ENCODE results near the gene HOXD1. TPM values are rescaled to one million over a fixed set of nuclear protein-coding genes. Genes with fewer than 3 reads are reported as not detected.

Gene HOXD1
- total and polyA plus RNA-seq, 11 donors, result 0.08 to 0.51 (median 0.19) TPM; not detected in 6

- peaks cover 0 to 44% (median 18%) of the 10 kb centered on the region in 12 donors for H3K4me1 ChIP-seq
- peaks cover 72 to 100% (median 100%) of the 10 kb centered on the region in 9 donors for H3K27me3 ChIP-seq
- intact Hi-C loops (cut with DNase I), result no loop called here
- no peaks in the 10 kb centered on the region for H3K9me3 ChIP-seq
- H3K36me3 ChIP-seq, result no peaks in the 10 kb centered on the region
- TF ChIP-seq POLR2A (IDR thresholded peaks at IDR 0.05), result no peak
- TF ChIP-seq, protein P1, sequence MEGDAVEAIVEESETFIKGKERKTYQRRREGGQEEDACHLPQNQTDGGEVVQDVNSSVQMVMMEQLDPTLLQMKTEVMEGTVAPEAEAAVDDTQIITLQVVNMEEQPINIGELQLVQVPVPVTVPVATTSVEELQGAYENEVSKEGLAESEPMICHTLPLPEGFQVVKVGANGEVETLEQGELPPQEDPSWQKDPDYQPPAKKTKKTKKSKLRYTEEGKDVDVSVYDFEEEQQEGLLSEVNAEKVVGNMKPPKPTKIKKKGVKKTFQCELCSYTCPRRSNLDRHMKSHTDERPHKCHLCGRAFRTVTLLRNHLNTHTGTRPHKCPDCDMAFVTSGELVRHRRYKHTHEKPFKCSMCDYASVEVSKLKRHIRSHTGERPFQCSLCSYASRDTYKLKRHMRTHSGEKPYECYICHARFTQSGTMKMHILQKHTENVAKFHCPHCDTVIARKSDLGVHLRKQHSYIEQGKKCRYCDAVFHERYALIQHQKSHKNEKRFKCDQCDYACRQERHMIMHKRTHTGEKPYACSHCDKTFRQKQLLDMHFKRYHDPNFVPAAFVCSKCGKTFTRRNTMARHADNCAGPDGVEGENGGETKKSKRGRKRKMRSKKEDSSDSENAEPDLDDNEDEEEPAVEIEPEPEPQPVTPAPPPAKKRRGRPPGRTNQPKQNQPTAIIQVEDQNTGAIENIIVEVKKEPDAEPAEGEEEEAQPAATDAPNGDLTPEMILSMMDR (IDR thresholded peaks at IDR 0.05), result no peak
- no peak for DNase-seq
- no peak for ATAC-seq
- 12 to 37% (median 25%) methylated on average over 22 of the region's 22 CpGs for WGBS, 4 donors
- no peak overlapping the region for H3K27ac ChIP-seq
- H3K4me3 ChIP-seq, result peak overlapping the region in 2 of 12 donors; percentile 24 to 32
These were observed 27.3 kb upstream of the HOXD1 start for GRCh38 chr2:176160986-176161824.

DNA sequence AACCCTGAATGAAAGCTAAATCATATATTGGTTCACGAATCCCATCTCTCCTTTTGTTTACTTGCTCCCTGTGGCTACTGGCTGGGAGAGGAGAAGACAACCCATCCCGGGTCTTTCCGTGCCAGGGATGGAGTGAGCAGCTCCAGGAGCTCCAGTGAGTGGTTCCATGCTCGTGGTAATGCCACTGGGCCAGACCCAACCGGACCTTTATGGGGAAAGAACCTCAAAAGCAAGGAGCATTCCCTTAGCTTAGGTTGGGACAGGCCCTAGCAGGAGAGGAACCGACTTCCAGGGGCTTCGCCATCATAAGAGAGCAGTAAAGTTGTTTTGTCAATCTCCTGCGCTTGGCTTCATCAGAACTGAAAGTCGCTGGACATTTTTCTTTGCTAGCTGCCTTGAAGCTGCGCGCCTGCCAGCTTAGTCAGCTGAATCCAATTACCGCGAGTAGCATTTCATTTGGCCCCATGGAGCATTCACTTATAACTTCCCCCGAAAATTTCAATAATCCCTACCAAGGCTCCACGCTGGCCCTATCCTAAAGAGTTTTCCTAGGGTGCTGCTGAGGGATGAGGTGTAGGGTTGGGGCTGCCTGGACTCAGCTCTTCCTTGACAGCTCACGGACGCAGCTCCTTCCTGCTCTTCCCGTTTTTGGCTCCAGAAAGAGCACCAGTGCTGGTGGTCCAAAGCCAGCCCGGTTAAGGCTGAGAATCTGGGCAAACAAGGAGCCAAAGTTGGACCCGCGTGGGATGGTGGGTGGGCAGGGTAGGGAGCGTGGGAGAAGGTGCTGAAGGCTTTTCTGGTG, 26.4 kb upstream of the HOXD1 start:
- 5 to 36% (median 20%) methylated on average over 21 to 22 of the region's 22 CpGs for WGBS, 4 donors
- Histone ChIP-seq H3K9me3 (no peaks in the 10 kb centered on the region), H3K4me3 (no peak overlapping the region), H3K27me3 (peaks cover 66 to 100% (median 97%) of the 10 kb centered on the region in 9 donors), H3K4me1 (peaks cover 0 to 40% (median 16%) of the 10 kb centered on the region in 12 donors), H3K36me3 (no peaks in the 10 kb centered on the region), H3K27ac (no peak overlapping the region)
- TF ChIP-seq, protein P1 (IDR thresholded peaks at IDR 0.05), result no peak
- no peak for TF ChIP-seq POLR2A (IDR thresholded peaks at IDR 0.05)
- intact Hi-C loops (cut with DNase I), result no loop called here
- ATAC-seq (no peak), DNase-seq (no peak)

DNA sequence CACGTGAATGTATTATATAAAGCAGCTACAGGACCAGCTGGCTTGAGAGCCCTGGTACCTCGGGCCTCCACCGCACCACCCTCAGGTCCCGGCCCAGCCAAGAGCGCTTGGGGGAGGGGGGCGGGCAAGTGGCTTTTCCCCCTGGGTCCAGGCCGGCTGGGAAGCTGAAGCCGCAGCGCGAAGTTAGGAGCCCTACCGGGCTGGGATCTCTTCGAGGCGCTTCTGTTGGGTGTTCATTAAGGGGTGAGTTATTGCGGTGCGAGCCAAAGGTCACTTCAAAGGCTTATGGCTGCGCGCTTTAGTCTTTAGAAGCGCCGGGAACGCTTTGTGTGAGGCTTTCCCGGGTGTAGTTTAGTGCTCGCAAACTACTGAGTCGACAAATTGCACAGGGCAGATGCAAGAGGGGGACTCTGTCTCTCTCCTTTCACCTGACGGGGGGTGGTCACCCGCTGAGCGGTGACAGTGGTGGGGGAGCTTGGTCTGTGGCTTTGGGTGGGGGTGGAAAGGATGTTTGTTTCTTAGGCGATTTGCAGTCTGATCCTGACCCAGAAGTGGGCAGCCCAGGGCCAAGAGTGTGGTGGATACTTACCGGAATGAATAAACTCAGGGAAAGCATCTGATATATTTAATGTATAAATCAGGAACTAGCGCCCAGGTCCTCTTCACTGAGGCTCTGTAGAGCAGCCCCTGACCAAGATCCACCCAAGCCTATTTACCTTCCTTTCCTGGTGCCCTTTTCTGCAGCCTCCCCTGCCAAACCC, 25.4 kb upstream of the HOXD1 start:
- Histone ChIP-seq H3K27ac (no peak overlapping the region), H3K9me3 (no peaks in the 10 kb centered on the region), H3K27me3 (peaks cover 56 to 100% (median 94%) of the 10 kb centered on the region in 9 donors), H3K4me1 (peaks cover 0 to 30% (median 11%) of the 10 kb centered on the region in 12 donors), H3K36me3 (no peaks in the 10 kb centered on the region), H3K4me3 (no peak overlapping the region)
- DNase-seq (no peak), ATAC-seq (no peak)
- intact Hi-C loops (cut with DNase I), result no loop called here
- 5 to 16% (median 10%) methylated on average over 22 to 29 of the region's 29 CpGs for WGBS, 4 donors
- no peak for TF ChIP-seq POLR2A (IDR thresholded peaks at IDR 0.05)
- TF ChIP-seq, protein P1 (IDR thresholded peaks at IDR 0.05), result no peak
